GM23338 (cell line): ENCODE results near the gene TTC3.

Source experiments
- CREB1 ChIP-seq: fragments of 250-450 bp; sonication (Bioruptor Pico); IDR thresholded peaks from 2 replicates; pipeline ENCODE4 v1.5.0; 2020; ENCODE audit warnings: low read depth, mild to moderate bottlenecking, moderate library complexity
- CTCF ChIP-seq, 2 experiments: fragments of 200-600 bp in 1 of 2; sonication (generic) in 1 of 2; conservative IDR thresholded peaks; 2 replicates each; pipeline versions ENCODE4 v1.5.1 to v1.6.1; 2016 to 2017; ENCODE audit warnings: antibody characterized with exemption in 2 of 2, low read depth in 2 of 2, mild to moderate bottlenecking in 2 of 2, moderate library complexity in 1 of 2
- ETS1 ChIP-seq: IDR thresholded peaks from 2 replicates; pipeline ENCODE4 v1.6.1; 2016; ENCODE audit warnings: antibody characterized with exemption
- EZH2 ChIP-seq: fragments of 200-600 bp; sonication (generic); IDR thresholded peaks from one replicate; pipeline ENCODE4 v1.8.0; 2017; ENCODE audit warnings: antibody characterized with exemption, mild to moderate bottlenecking, low read depth; ENCODE audit not compliant: unreplicated experiment
- EZH2phosphoT487 ChIP-seq: fragments of 200-600 bp; sonication (generic); IDR thresholded peaks from one replicate; pipeline ENCODE4 v1.8.1; 2018; ENCODE audit warnings: antibody characterized with exemption; ENCODE audit not compliant: unreplicated experiment
- JUNB ChIP-seq: IDR thresholded peaks from one replicate; pipeline ENCODE4 v1.6.1; 2016; ENCODE audit warnings: antibody characterized with exemption; ENCODE audit not compliant: unreplicated experiment
- NANOG ChIP-seq: IDR thresholded peaks from 2 replicates; pipeline ENCODE4 v1.6.1; 2016; ENCODE audit warnings: antibody characterized with exemption, borderline replicate concordance
- POLR2AphosphoS5 ChIP-seq: IDR thresholded peaks from 2 replicates; pipeline ENCODE4 v1.6.1; 2016; ENCODE audit warnings: antibody characterized with exemption, low read depth
- REST ChIP-seq: IDR thresholded peaks from one replicate; pipeline ENCODE4 v1.6.1; 2018; ENCODE audit warnings: antibody characterized with exemption; ENCODE audit not compliant: unreplicated experiment
- ZNF331 ChIP-seq: fragments of 250-450 bp; sonication (Bioruptor Pico); IDR thresholded peaks from 2 replicates; pipeline ENCODE4 v1.5.0; 2020; ENCODE audit warnings: low read depth, mild to moderate bottlenecking, moderate library complexity
- ZNF462 ChIP-seq: fragments of 250-450 bp; sonication (Bioruptor Pico); IDR thresholded peaks from 2 replicates; pipeline ENCODE4 v1.5.0; 2020; ENCODE audit warnings: mild to moderate bottlenecking, moderate library complexity

- no peak for TF ChIP-seq CTCF (conservative IDR thresholded peaks at IDR 0.05; ENCODE audit: low read depth in 2 of 2)
- TF ChIP-seq POLR2AphosphoS5 = no peak
- TF ChIP-seq ZNF331 (CRISPR knock-in tag) = no peak
- TF ChIP-seq ZNF462 = no peak
- TF ChIP-seq EZH2 = no peak
- TF ChIP-seq REST = no peak
- TF ChIP-seq EZH2phosphoT487 = no peak
- TF ChIP-seq CREB1 (CRISPR knock-in tag) = no peak
- no peak for TF ChIP-seq ETS1
- TF ChIP-seq JUNB = no peak
- no peak for TF ChIP-seq NANOG
Observed at GRCh38 chr21:37165586-37165985, 92.5 kb downstream of the TTC3 start.
